Measurements from ENCODE around the gene SELENOS.

DNA sequence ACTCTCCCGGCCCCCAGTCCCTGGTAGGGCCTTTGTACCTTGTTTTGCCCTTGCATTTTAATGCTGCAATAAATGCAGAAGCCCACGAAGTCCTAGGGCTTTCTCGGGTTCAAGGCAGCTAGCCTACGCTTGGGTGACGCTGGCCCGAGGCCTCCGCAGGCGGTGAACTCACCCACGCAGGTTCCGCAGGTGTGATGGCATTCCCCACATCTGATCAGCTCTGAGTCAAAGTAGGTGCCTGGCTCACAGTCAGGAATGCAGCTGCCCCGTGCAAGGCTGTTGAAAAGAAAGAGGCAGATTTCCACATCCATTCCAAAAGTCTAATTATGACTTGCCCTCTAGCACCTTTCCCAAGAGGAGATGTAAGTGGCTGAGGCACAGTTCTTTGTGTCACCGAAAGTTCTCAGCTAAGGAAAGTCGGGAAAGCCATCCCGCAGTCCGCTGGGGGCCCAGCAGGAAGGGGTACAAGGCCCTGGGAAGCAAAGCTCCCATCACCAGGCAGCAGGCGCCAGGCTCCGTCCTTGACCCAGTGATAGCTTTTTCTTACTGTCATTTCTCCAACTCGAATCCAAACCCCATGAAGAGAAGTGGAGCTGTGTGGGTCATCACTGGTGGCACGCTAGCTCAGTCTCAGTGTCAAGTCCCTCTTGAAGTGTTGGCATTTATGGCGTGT is 41.0 kb upstream of the SELENOS start:
- TF ChIP-seq SUZ12 (IDR thresholded peaks at IDR 0.05; ENCODE audit: extremely low read depth, insufficient read depth, insufficient read length) (no peak), ZNF274 (IDR thresholded peaks at IDR 0.05; ENCODE audit: low read depth, low read length) (no peak)

Measured in NT2/D1 (cell line).